Endothelial cell of umbilical vein (primary cell): Measurements from ENCODE around the gene KREMEN1.

ENCODE experiments used
- EZH2 ChIP-seq: IDR thresholded peaks from 2 replicates; pipeline ENCODE4 v1.6.1; 2012; ENCODE audit warnings: borderline replicate concordance, low read depth, mild to moderate bottlenecking, moderate library complexity, low read length, inconsistent platforms; ENCODE audit not compliant: severe bottlenecking
- FOS ChIP-seq: IDR thresholded peaks from 2 replicates; pipeline ENCODE4 v1.6.1; 2011; ENCODE audit warnings: mild to moderate bottlenecking, low read length, moderate library complexity, borderline replicate concordance; ENCODE audit not compliant: insufficient read depth
- JUN ChIP-seq: IDR thresholded peaks from 2 replicates; pipeline ENCODE4 v1.6.1; 2011; ENCODE audit warnings: borderline replicate concordance, low read depth; ENCODE audit not compliant: insufficient read length, insufficient read depth
- POLR2A ChIP-seq: IDR thresholded peaks from 2 replicates; pipeline ENCODE4 v1.6.1; 2012; ENCODE audit warnings: low read depth, mild to moderate bottlenecking, control low read depth, low read length
- POLR2AphosphoS5 ChIP-seq: IDR thresholded peaks from 2 replicates; pipeline ENCODE4 v1.6.1; 2012; ENCODE audit warnings: low read depth, mild to moderate bottlenecking, control low read depth, low read length, moderate library complexity; ENCODE audit not compliant: insufficient read depth
- TF ChIP-seq, protein P1 (sequence below), 2 donors: IDR thresholded peaks; 1 replicate in 1 of 2; 2 replicates in 1 of 2; pipeline ENCODE4 v1.5.1; 2011; ENCODE audit warnings: low read length in 2 of 2, mild to moderate bottlenecking in 2 of 2, moderate library complexity in 2 of 2, control low read depth in 1 of 2, inconsistent platforms in 1 of 2, low read depth in 1 of 2; ENCODE audit not compliant: insufficient read depth in 1 of 2; ENCODE audit errors: extremely low read depth in 1 of 2
- TF ChIP-seq, protein P2 (sequence below): IDR thresholded peaks from 2 replicates; pipeline ENCODE4 v1.6.1; 2011; ENCODE audit not compliant: insufficient read depth, insufficient read length

DNA sequence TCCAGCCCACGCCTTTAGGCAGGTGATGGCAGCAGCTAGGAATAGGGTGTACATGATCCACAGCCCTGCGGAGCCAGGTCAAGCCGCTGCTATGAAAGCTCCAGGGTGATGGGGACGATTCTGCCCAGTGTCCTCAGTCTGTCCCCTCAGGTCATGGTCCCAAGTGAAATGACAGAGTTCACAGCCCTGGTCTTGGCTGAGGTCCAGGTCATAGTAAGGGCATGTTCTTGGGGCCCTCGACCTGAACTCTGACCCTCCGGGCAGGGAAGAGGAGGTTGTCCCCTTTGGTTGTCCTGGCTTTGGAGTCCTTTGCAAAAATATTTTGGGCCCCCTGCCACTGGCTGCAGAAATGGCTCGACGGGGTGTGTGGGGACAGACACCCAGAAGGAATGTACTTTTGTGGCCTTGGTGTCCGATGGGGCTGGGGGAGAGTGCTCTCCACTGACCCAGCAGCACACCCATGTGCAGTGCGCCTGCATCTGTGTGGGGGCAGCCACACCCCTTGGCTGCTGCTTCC is 18.5 kb upstream of the KREMEN1 start:
- no peak for TF ChIP-seq EZH2
- TF ChIP-seq POLR2A, result no peak
- TF ChIP-seq FOS, result no peak
- TF ChIP-seq, protein P1, sequence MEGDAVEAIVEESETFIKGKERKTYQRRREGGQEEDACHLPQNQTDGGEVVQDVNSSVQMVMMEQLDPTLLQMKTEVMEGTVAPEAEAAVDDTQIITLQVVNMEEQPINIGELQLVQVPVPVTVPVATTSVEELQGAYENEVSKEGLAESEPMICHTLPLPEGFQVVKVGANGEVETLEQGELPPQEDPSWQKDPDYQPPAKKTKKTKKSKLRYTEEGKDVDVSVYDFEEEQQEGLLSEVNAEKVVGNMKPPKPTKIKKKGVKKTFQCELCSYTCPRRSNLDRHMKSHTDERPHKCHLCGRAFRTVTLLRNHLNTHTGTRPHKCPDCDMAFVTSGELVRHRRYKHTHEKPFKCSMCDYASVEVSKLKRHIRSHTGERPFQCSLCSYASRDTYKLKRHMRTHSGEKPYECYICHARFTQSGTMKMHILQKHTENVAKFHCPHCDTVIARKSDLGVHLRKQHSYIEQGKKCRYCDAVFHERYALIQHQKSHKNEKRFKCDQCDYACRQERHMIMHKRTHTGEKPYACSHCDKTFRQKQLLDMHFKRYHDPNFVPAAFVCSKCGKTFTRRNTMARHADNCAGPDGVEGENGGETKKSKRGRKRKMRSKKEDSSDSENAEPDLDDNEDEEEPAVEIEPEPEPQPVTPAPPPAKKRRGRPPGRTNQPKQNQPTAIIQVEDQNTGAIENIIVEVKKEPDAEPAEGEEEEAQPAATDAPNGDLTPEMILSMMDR (IDR thresholded peaks at IDR 0.05; ENCODE audit: extremely low read depth in 1 of 2, insufficient read depth in 1 of 2, low read depth in 1 of 2, low read length in 2 of 2), result no peak
- no peak for TF ChIP-seq POLR2AphosphoS5
- TF ChIP-seq JUN, result no peak
- TF ChIP-seq, protein P2, sequence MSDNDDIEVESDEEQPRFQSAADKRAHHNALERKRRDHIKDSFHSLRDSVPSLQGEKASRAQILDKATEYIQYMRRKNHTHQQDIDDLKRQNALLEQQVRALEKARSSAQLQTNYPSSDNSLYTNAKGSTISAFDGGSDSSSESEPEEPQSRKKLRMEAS, result no peak
